ENCODE results near the gene CFAP97D2.
A peak's percentile ranks its signal among the peaks of the same experiment; 100 is the strongest.
"Not testable (repeated sequence)": the region's sequence is repeated elsewhere in the genome, so short reads cannot be mapped to it uniquely, and the experiment has no call there.

CFAP97D2 gene

GRCh38 chr13:114143806-114144605, 35.1 kb upstream of the CFAP97D2 start:
- DNase-seq (ENCODE audit: low spot score), result peak; percentile 69

- no peak for DNase-seq (ENCODE audit: low spot score)
These were observed 34.3 kb upstream of the CFAP97D2 start for GRCh38 chr13:114144606-114145244.

- no peak for DNase-seq (ENCODE audit: low spot score)
These were observed 33.8 kb upstream of the CFAP97D2 start for GRCh38 chr13:114145256-114145655.

GRCh38 chr13:114145722-114146121, 33.3 kb upstream of the CFAP97D2 start:
- no peak for DNase-seq (ENCODE audit: low spot score)

- DNase-seq (ENCODE audit: low spot score), result no peak
These were observed 32.9 kb upstream of the CFAP97D2 start for GRCh38 chr13:114146173-114146572.

- no peak for DNase-seq (ENCODE audit: low spot score)
These were observed 32.4 kb upstream of the CFAP97D2 start for GRCh38 chr13:114146629-114147028.

- DNase-seq (ENCODE audit: low spot score), result no peak
These were observed 31.1 kb upstream of the CFAP97D2 start for GRCh38 chr13:114147803-114148520.

- DNase-seq (ENCODE audit: low spot score), result peak; percentile 47
These were observed 30.6 kb upstream of the CFAP97D2 start for GRCh38 chr13:114148521-114148855.

- not testable (repeated sequence) for DNase-seq (ENCODE audit: low spot score)
These were observed 30.2 kb upstream of the CFAP97D2 start for GRCh38 chr13:114148886-114149285.

GRCh38 chr13:114149774-114150740, 29.0 kb upstream of the CFAP97D2 start:
- DNase-seq (ENCODE audit: low spot score), result peak; percentile 57

GRCh38 chr13:114151031-114151430, 28.0 kb upstream of the CFAP97D2 start:
- DNase-seq (ENCODE audit: low spot score), result no peak

GRCh38 chr13:114151565-114152284, 27.3 kb upstream of the CFAP97D2 start:
- peak; percentile 78 for DNase-seq (ENCODE audit: low spot score)

GRCh38 chr13:114152285-114152645, 26.8 kb upstream of the CFAP97D2 start:
- no peak for DNase-seq (ENCODE audit: low spot score)

GRCh38 chr13:114152831-114153371, 26.2 kb upstream of the CFAP97D2 start:
- DNase-seq (ENCODE audit: low spot score), result no peak

GRCh38 chr13:114153485-114154080, 25.5 kb upstream of the CFAP97D2 start:
- DNase-seq (ENCODE audit: low spot score), result no peak

GRCh38 chr13:114154476-114154875, 24.6 kb upstream of the CFAP97D2 start:
- DNase-seq (ENCODE audit: low spot score), result no peak

GRCh38 chr13:114155320-114155719, 23.7 kb upstream of the CFAP97D2 start:
- DNase-seq (ENCODE audit: low spot score), result no peak

GRCh38 chr13:114155926-114156883, 22.9 kb upstream of the CFAP97D2 start:
- no peak for DNase-seq (ENCODE audit: low spot score)

GRCh38 chr13:114157869-114158495, 21.1 kb upstream of the CFAP97D2 start:
- no peak for DNase-seq (ENCODE audit: low spot score)

Measured in SW480 (cell line).